ENCODE data around the gene ATP2B2.

Gene ATP2B2

GRCh38 chr3:10530241-10530640, 24.9 kb upstream of the ATP2B2 start:
- Histone ChIP-seq H3K14ac (ENCODE audit: low read length) (no peak overlapping the region), H3K9ac (ENCODE audit: low read length) (no peak overlapping the region), H2AFZ (ENCODE audit: insufficient read depth, low read length, poor library complexity) (no peak overlapping the region), H3K4me2 (ENCODE audit: low read length) (no peak overlapping the region), H3K27me3 (ENCODE audit: insufficient read depth, low read length) (no peaks in the 10 kb centered on the region), H2BK120ac (ENCODE audit: insufficient read depth, low read length, poor library complexity) (no peak overlapping the region), H4K12ac (ENCODE audit: low read depth, low read length) (no peak overlapping the region), H3K79me1 (ENCODE audit: low read length) (no peaks in the 10 kb centered on the region), H3K23ac (ENCODE audit: low read length) (no peak overlapping the region), H3K36me3 (ENCODE audit: control insufficient read depth in 1 of 2, insufficient read depth in 2 of 2, low read length in 2 of 2) (no peaks in the 10 kb centered on the region), H3K4me1 (ENCODE audit: control insufficient read depth in 1 of 2, insufficient read depth in 2 of 2, low read length in 2 of 2) (no peaks in the 10 kb centered on the region), H3K4ac (ENCODE audit: low read depth, low read length) (no peak overlapping the region), H2BK12ac (ENCODE audit: low read length) (no peak overlapping the region), H3K79me2 (ENCODE audit: control insufficient read depth, insufficient read depth, low read length, poor library complexity) (no peaks in the 10 kb centered on the region), H3K27ac (ENCODE audit: low read depth, low read length) (no peak overlapping the region), H3K4me3 (ENCODE audit: low read depth, low read length) (no peak overlapping the region), H4K91ac (ENCODE audit: low read depth, low read length) (no peak overlapping the region), H4K8ac (ENCODE audit: low read depth, low read length) (no peak overlapping the region), H2BK5ac (ENCODE audit: low read depth, low read length, poor library complexity) (no peak overlapping the region), H3K9me3 (ENCODE audit: insufficient read depth, low read depth, low read length) (no peaks in the 10 kb centered on the region), H3K18ac (ENCODE audit: low read length) (no peak overlapping the region), H2AK5ac (ENCODE audit: low read length) (no peak overlapping the region)
- no peak for DNase-seq
- no CpG with 5 or more reads among the region's 13 CpGs for WGBS (ENCODE audit: extremely low coverage, insufficient coverage, insufficient read length)

GRCh38 chr3:10529809-10530208, 24.4 kb upstream of the ATP2B2 start:
- Histone ChIP-seq H2AK5ac (ENCODE audit: low read length) (no peak overlapping the region), H3K27ac (ENCODE audit: low read depth, low read length) (no peak overlapping the region), H4K91ac (ENCODE audit: low read depth, low read length) (no peak overlapping the region), H3K9ac (ENCODE audit: low read length) (no peak overlapping the region), H2BK120ac (ENCODE audit: insufficient read depth, low read length, poor library complexity) (no peak overlapping the region), H3K4me2 (ENCODE audit: low read length) (no peak overlapping the region), H3K4ac (ENCODE audit: low read depth, low read length) (no peak overlapping the region), H3K27me3 (ENCODE audit: insufficient read depth, low read length) (no peaks in the 10 kb centered on the region), H3K18ac (ENCODE audit: low read length) (no peak overlapping the region), H3K14ac (ENCODE audit: low read length) (no peak overlapping the region), H3K79me1 (ENCODE audit: low read length) (no peaks in the 10 kb centered on the region), H3K23ac (ENCODE audit: low read length) (no peak overlapping the region), H3K79me2 (ENCODE audit: control insufficient read depth, insufficient read depth, low read length, poor library complexity) (no peaks in the 10 kb centered on the region), H2BK5ac (ENCODE audit: low read depth, low read length, poor library complexity) (no peak overlapping the region), H4K12ac (ENCODE audit: low read depth, low read length) (no peak overlapping the region), H2BK12ac (ENCODE audit: low read length) (no peak overlapping the region), H4K8ac (ENCODE audit: low read depth, low read length) (no peak overlapping the region), H3K36me3 (ENCODE audit: control insufficient read depth in 1 of 2, insufficient read depth in 2 of 2, low read length in 2 of 2) (no peaks in the 10 kb centered on the region), H3K4me1 (ENCODE audit: control insufficient read depth in 1 of 2, insufficient read depth in 2 of 2, low read length in 2 of 2) (no peaks in the 10 kb centered on the region), H2AFZ (ENCODE audit: insufficient read depth, low read length, poor library complexity) (no peak overlapping the region), H3K4me3 (ENCODE audit: low read depth, low read length) (no peak overlapping the region), H3K9me3 (ENCODE audit: insufficient read depth, low read depth, low read length) (no peaks in the 10 kb centered on the region)
- no CpG with 5 or more reads among the region's 13 CpGs for WGBS (ENCODE audit: extremely low coverage, insufficient coverage, insufficient read length)
- DNase-seq: no peak

GRCh38 chr3:10528046-10528445, 22.7 kb upstream of the ATP2B2 start:
- Histone ChIP-seq H3K4me1 (ENCODE audit: control insufficient read depth in 1 of 2, insufficient read depth in 2 of 2, low read length in 2 of 2) (no peaks in the 10 kb centered on the region), H2BK12ac (ENCODE audit: low read length) (no peak overlapping the region), H3K4me3 (ENCODE audit: low read depth, low read length) (no peak overlapping the region), H3K4ac (ENCODE audit: low read depth, low read length) (no peak overlapping the region), H2BK5ac (ENCODE audit: low read depth, low read length, poor library complexity) (no peak overlapping the region), H2BK120ac (ENCODE audit: insufficient read depth, low read length, poor library complexity) (no peak overlapping the region), H3K18ac (ENCODE audit: low read length) (no peak overlapping the region), H3K27me3 (ENCODE audit: insufficient read depth, low read length) (no peaks in the 10 kb centered on the region), H3K9me3 (ENCODE audit: insufficient read depth, low read depth, low read length) (no peaks in the 10 kb centered on the region), H4K91ac (ENCODE audit: low read depth, low read length) (no peak overlapping the region), H3K14ac (ENCODE audit: low read length) (no peak overlapping the region), H3K79me2 (ENCODE audit: control insufficient read depth, insufficient read depth, low read length, poor library complexity) (no peaks in the 10 kb centered on the region), H3K36me3 (ENCODE audit: control insufficient read depth in 1 of 2, insufficient read depth in 2 of 2, low read length in 2 of 2) (no peaks in the 10 kb centered on the region), H3K79me1 (ENCODE audit: low read length) (no peaks in the 10 kb centered on the region), H3K23ac (ENCODE audit: low read length) (no peak overlapping the region), H2AK5ac (ENCODE audit: low read length) (no peak overlapping the region), H3K4me2 (ENCODE audit: low read length) (no peak overlapping the region), H3K9ac (ENCODE audit: low read length) (no peak overlapping the region), H4K8ac (ENCODE audit: low read depth, low read length) (no peak overlapping the region), H4K12ac (ENCODE audit: low read depth, low read length) (no peak overlapping the region), H2AFZ (ENCODE audit: insufficient read depth, low read length, poor library complexity) (no peak overlapping the region), H3K27ac (ENCODE audit: low read depth, low read length) (no peak overlapping the region)
- no CpG with 5 or more reads among the region's 7 CpGs for whole genome bisulfite sequencing (ENCODE audit: extremely low coverage, insufficient coverage, insufficient read length)
- no peak for DNase-seq

- Histone ChIP-seq H3K4ac (ENCODE audit: low read depth, low read length) (no peak overlapping the region), H3K9me3 (ENCODE audit: insufficient read depth, low read depth, low read length) (no peaks in the 10 kb centered on the region), H3K9ac (ENCODE audit: low read length) (no peak overlapping the region), H3K79me2 (ENCODE audit: control insufficient read depth, insufficient read depth, low read length, poor library complexity) (no peaks in the 10 kb centered on the region), H3K27ac (ENCODE audit: low read depth, low read length) (no peak overlapping the region), H4K8ac (ENCODE audit: low read depth, low read length) (no peak overlapping the region), H3K4me3 (ENCODE audit: low read depth, low read length) (no peak overlapping the region), H3K14ac (ENCODE audit: low read length) (no peak overlapping the region), H3K27me3 (ENCODE audit: insufficient read depth, low read length) (no peaks in the 10 kb centered on the region), H3K36me3 (ENCODE audit: control insufficient read depth in 1 of 2, insufficient read depth in 2 of 2, low read length in 2 of 2) (no peaks in the 10 kb centered on the region), H3K23ac (ENCODE audit: low read length) (no peak overlapping the region), H2AFZ (ENCODE audit: insufficient read depth, low read length, poor library complexity) (no peak overlapping the region), H3K18ac (ENCODE audit: low read length) (no peak overlapping the region), H2BK120ac (ENCODE audit: insufficient read depth, low read length, poor library complexity) (no peak overlapping the region), H2BK12ac (ENCODE audit: low read length) (no peak overlapping the region), H3K4me1 (ENCODE audit: control insufficient read depth in 1 of 2, insufficient read depth in 2 of 2, low read length in 2 of 2) (no peaks in the 10 kb centered on the region), H3K79me1 (ENCODE audit: low read length) (no peaks in the 10 kb centered on the region), H4K91ac (ENCODE audit: low read depth, low read length) (no peak overlapping the region), H2BK5ac (ENCODE audit: low read depth, low read length, poor library complexity) (no peak overlapping the region), H2AK5ac (ENCODE audit: low read length) (no peak overlapping the region), H4K12ac (ENCODE audit: low read depth, low read length) (no peak overlapping the region), H3K4me2 (ENCODE audit: low read length) (no peak overlapping the region)
- no peak for DNase-seq
- no CpG with 5 or more reads among the region's 13 CpGs for WGBS (ENCODE audit: extremely low coverage, insufficient coverage, insufficient read length)
Measured at GRCh38 chr3:10527295-10528001, 22.1 kb upstream of the ATP2B2 start.
